H9 (cell line): Measurements from ENCODE around the gene AFAP1L1. TPM values are rescaled to one million over a fixed set of nuclear protein-coding genes. Genes with fewer than 3 reads are reported as not detected.

Experiments
- DNase-seq: peaks from one replicate; pipeline ENCODE4 v3.0.0-alpha.2; 2017
- H2AFZ ChIP-seq: one replicate; pipeline ENCODE4 v1.6.1; 2013; ENCODE audit warnings: mild to moderate bottlenecking, low read length, control low read depth, moderate library complexity
- H2AK5ac ChIP-seq: 2 replicates; pipeline ENCODE4 v1.6.1; 2013; ENCODE audit warnings: low read length, control low read depth, mixed read lengths; ENCODE audit not compliant: insufficient read length
- H2BK120ac ChIP-seq: one replicate; pipeline ENCODE4 v1.6.1; 2013; ENCODE audit warnings: low read depth, mild to moderate bottlenecking, low read length, control low read depth, inconsistent platforms; ENCODE audit not compliant: poor library complexity, severe bottlenecking
- H2BK12ac ChIP-seq: 2 replicates; pipeline ENCODE4 v1.6.1; 2013; ENCODE audit warnings: low read length, control low read depth, mixed read lengths, low read depth; ENCODE audit not compliant: insufficient read length
- H2BK15ac ChIP-seq: 2 replicates; pipeline ENCODE4 v1.6.1; 2013; ENCODE audit warnings: low read depth, low read length, control low read depth
- H2BK20ac ChIP-seq: one replicate; pipeline ENCODE4 v1.6.1; 2013; ENCODE audit warnings: low read depth, mild to moderate bottlenecking, low read length, control low read depth, inconsistent platforms; ENCODE audit not compliant: poor library complexity, severe bottlenecking
- H2BK5ac ChIP-seq: 2 replicates; pipeline ENCODE4 v1.6.1; 2013; ENCODE audit warnings: low read length, control low read depth, mixed read lengths; ENCODE audit not compliant: insufficient read length
- H3K14ac ChIP-seq: 2 replicates; pipeline ENCODE4 v1.6.1; 2013; ENCODE audit warnings: low read length, control low read depth; ENCODE audit not compliant: insufficient read depth
- H3K18ac ChIP-seq: 2 replicates; pipeline ENCODE4 v1.6.1; 2013; ENCODE audit warnings: low read depth, mild to moderate bottlenecking, mixed read lengths, low read length, control low read depth; ENCODE audit not compliant: insufficient read length
- H3K23ac ChIP-seq: 2 replicates; pipeline ENCODE4 v1.6.1; 2013; ENCODE audit warnings: low read length, control low read depth, mixed read lengths, low read depth; ENCODE audit not compliant: insufficient read length
- H3K23me2 ChIP-seq: 2 replicates; pipeline ENCODE4 v1.6.1; 2013; ENCODE audit warnings: low read depth, mild to moderate bottlenecking, mixed read lengths, low read length, control low read depth; ENCODE audit not compliant: insufficient read length, poor library complexity, severe bottlenecking
- H3K27ac ChIP-seq: 2 replicates; pipeline ENCODE4 v1.5.1; 2013; ENCODE audit warnings: low read length, control low read depth, mixed read lengths, low read depth; ENCODE audit not compliant: insufficient read length
- H3K27me3 ChIP-seq: 2 replicates; pipeline ENCODE4 v1.6.1; 2013; ENCODE audit warnings: low read length, control low read depth, inconsistent platforms; ENCODE audit not compliant: insufficient read depth
- H3K4ac ChIP-seq: 2 replicates; pipeline ENCODE4 v1.6.1; 2013; ENCODE audit warnings: low read depth, mild to moderate bottlenecking, control low read depth, inconsistent platforms, low read length, moderate library complexity
- H3K4me1 ChIP-seq: 2 replicates; pipeline ENCODE4 v1.6.1; 2013; ENCODE audit warnings: low read length, control low read depth, inconsistent platforms; ENCODE audit not compliant: insufficient read depth
- H3K4me2 ChIP-seq: 2 replicates; pipeline ENCODE4 v1.6.1; 2013; ENCODE audit warnings: low read length, control low read depth, mixed read lengths; ENCODE audit not compliant: insufficient read length, insufficient read depth
- H3K56ac ChIP-seq: 2 replicates; pipeline ENCODE4 v1.6.1; 2013; ENCODE audit warnings: low read depth, mild to moderate bottlenecking, mixed read lengths, low read length, control low read depth; ENCODE audit not compliant: insufficient read length
- H3K79me1 ChIP-seq: 2 replicates; pipeline ENCODE4 v1.6.1; 2013; ENCODE audit warnings: low read depth, mild to moderate bottlenecking, moderate library complexity, low read length, control low read depth, inconsistent platforms; ENCODE audit not compliant: insufficient read depth, poor library complexity, severe bottlenecking
- H3K79me2 ChIP-seq: 2 replicates; pipeline ENCODE4 v1.6.1; 2013; ENCODE audit warnings: low read length, control low read depth, inconsistent platforms; ENCODE audit not compliant: insufficient read depth
- H3K9ac ChIP-seq: 2 replicates; pipeline ENCODE4 v1.6.1; 2013; ENCODE audit warnings: low read length, control low read depth, mixed read lengths; ENCODE audit not compliant: insufficient read length; ENCODE audit errors: extremely low read depth
- H3K9me3 ChIP-seq: one replicate; pipeline ENCODE4 v1.6.1; 2013; ENCODE audit warnings: low read depth, low read length, inconsistent platforms; ENCODE audit not compliant: control insufficient read depth
- H3T11ph ChIP-seq: one replicate; pipeline ENCODE4 v1.6.1; 2013; ENCODE audit warnings: mild to moderate bottlenecking, low read length, control low read depth, inconsistent platforms
- H4K20me1 ChIP-seq: one replicate; pipeline ENCODE4 v1.6.1; 2013; ENCODE audit not compliant: control insufficient read depth, insufficient read length, insufficient read depth
- H4K5ac ChIP-seq: 2 replicates; pipeline ENCODE4 v1.6.1; 2013; ENCODE audit warnings: low read depth, mild to moderate bottlenecking, mixed read lengths, low read length, control low read depth; ENCODE audit not compliant: insufficient read length
- H4K8ac ChIP-seq: replicated peaks from 2 replicates; pipeline ENCODE4 v1.6.1; 2013; ENCODE audit warnings: low read length, control low read depth, mixed read lengths, low read depth; ENCODE audit not compliant: insufficient read length
- H4K91ac ChIP-seq: 2 replicates; pipeline ENCODE4 v1.6.1; 2013; ENCODE audit warnings: low read depth, mild to moderate bottlenecking, moderate library complexity, mixed read lengths, low read length, control low read depth; ENCODE audit not compliant: insufficient read length
- H3K27ac Mint-ChIP-seq, 3 experiments: 2 replicates in 2 of 3; 3 replicates in 1 of 3; pipeline ENCODE4 v1.8.0; 2020 to 2021; ENCODE audit warnings: mixed read lengths in 3 of 3, mild to moderate bottlenecking in 1 of 3, moderate library complexity in 1 of 3
- H3K27me3 Mint-ChIP-seq: 2 replicates; pipeline ENCODE4 v1.8.0; 2021; ENCODE audit warnings: low read depth, mild to moderate bottlenecking, moderate library complexity, mixed read lengths
- H3K36me3 Mint-ChIP-seq, 3 experiments: 2 replicates in 2 of 3; 3 replicates in 1 of 3; pipeline ENCODE4 v1.8.0; 2020 to 2021; ENCODE audit warnings: low read depth in 3 of 3, mixed read lengths in 3 of 3; ENCODE audit not compliant: insufficient read depth in 1 of 3
- H3K4me1 Mint-ChIP-seq, 2 experiments: 2 replicates each; pipeline ENCODE4 v1.8.0; 2020; ENCODE audit warnings: mixed read lengths in 2 of 2
- H3K4me3 Mint-ChIP-seq, 2 experiments: 2 replicates in 1 of 2; 3 replicates in 1 of 2; pipeline ENCODE4 v1.8.0; 2020 to 2021; ENCODE audit warnings: mild to moderate bottlenecking in 2 of 2, mixed read lengths in 2 of 2, moderate library complexity in 1 of 2
- H3K9me3 Mint-ChIP-seq, 2 experiments: 2 replicates in 1 of 2; 3 replicates in 1 of 2; pipeline ENCODE4 v1.8.0; 2020; ENCODE audit warnings: mild to moderate bottlenecking in 2 of 2, mixed read lengths in 2 of 2, moderate library complexity in 1 of 2
- WGBS: extraction: QIAGEN DNeasy Blood & Tissue Kit; methylation state at CpG from one replicate; pipeline ENCODE4 v1.1.7; 2013; ENCODE audit warnings: missing lambda C conversion rate, low lambda C conversion rate, mixed read lengths; ENCODE audit not compliant: insufficient read length; ENCODE audit errors: extremely low coverage; 5-methylcytosine and 5-hydroxymethylcytosine counted together
- total RNA-seq: library from RNA; stranded (reverse); gene quantifications from 2 replicates; pipeline ENCODE4 v1.2.1, GENCODE V29; 2021
- TF ChIP-seq, protein P1 (sequence below): fragments of 200-600 bp; sonication (generic); conservative IDR thresholded peaks from 3 replicates; pipeline ENCODE4 v1.8.0; 2021; ENCODE audit warnings: antibody characterized with exemption, mild to moderate bottlenecking

Gene AFAP1L1
- total RNA-seq, 1 experiment from 2014 or later = 1.8 TPM

DNA sequence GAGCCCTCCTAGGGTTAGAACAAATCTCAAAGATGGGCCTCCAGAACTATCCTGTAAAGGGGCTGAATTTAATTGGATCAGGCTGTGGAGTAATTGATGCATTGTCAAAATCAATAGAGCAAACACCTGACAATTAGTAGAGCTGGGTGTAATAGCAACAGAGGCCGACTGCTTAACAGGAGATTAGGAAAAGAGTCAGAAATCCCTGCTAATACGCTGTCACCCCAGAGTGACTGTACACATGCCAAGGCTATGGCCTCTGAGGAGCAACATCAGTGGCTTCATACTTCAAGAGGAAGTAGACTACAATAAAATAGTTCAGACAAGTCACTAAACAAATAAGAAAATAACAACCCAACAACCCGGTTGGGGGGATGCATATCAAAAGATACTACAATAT, 55.0 kb downstream of the AFAP1L1 start:
- Histone ChIP-seq H2BK20ac (no peak overlapping the region), H4K20me1 (no peaks in the 10 kb centered on the region), H4K8ac (no peak overlapping the region), H4K91ac (no peak overlapping the region), H2AK5ac (no peak overlapping the region), H3K27ac (no peak overlapping the region), H3K56ac (no peak overlapping the region), H3K18ac (no peak overlapping the region), H2BK120ac (no peak overlapping the region), H2BK15ac (0 out of 2 replicates have a peak overlapping the region, but pooled peaks have one; percentile 39), H3K79me2 (no peaks in the 10 kb centered on the region), H3K23ac (no peak overlapping the region), H3K27me3 (no peaks in the 10 kb centered on the region; the same call in 1 of the 2 replicates), H3K4me1 (no peaks in the 10 kb centered on the region), H3K9me3 (no peaks in the 10 kb centered on the region), H3T11ph (no peak overlapping the region), H2BK5ac (no peak overlapping the region), H4K5ac (no peak overlapping the region), H2BK12ac (no peak overlapping the region), H2AFZ (no peak overlapping the region), H3K4me2 (no peak overlapping the region), H3K79me1 (no peaks in the 10 kb centered on the region), H3K9ac (no peak overlapping the region), H3K23me2 (no peaks in the 10 kb centered on the region), H3K4ac (no peak overlapping the region), H3K14ac (no peak overlapping the region)
- no peaks in the 10 kb centered on the region for H3K9me3 Mint-ChIP-seq
- peaks cover 4 to 8% of the 10 kb centered on the region in 2 experiments for H3K4me1 Mint-ChIP-seq
- H3K4me3 Mint-ChIP-seq = no peak overlapping the region
- no CpG with 5 or more reads among the region's 3 CpGs for WGBS
- TF ChIP-seq, protein P1, sequence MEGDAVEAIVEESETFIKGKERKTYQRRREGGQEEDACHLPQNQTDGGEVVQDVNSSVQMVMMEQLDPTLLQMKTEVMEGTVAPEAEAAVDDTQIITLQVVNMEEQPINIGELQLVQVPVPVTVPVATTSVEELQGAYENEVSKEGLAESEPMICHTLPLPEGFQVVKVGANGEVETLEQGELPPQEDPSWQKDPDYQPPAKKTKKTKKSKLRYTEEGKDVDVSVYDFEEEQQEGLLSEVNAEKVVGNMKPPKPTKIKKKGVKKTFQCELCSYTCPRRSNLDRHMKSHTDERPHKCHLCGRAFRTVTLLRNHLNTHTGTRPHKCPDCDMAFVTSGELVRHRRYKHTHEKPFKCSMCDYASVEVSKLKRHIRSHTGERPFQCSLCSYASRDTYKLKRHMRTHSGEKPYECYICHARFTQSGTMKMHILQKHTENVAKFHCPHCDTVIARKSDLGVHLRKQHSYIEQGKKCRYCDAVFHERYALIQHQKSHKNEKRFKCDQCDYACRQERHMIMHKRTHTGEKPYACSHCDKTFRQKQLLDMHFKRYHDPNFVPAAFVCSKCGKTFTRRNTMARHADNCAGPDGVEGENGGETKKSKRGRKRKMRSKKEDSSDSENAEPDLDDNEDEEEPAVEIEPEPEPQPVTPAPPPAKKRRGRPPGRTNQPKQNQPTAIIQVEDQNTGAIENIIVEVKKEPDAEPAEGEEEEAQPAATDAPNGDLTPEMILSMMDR = no peak
- H3K27ac Mint-ChIP-seq = no peak overlapping the region
- no peaks in the 10 kb centered on the region for H3K36me3 Mint-ChIP-seq
- no peak for DNase-seq
- H3K27me3 Mint-ChIP-seq = peaks cover 1% of the 10 kb centered on the region
